ENCODE measurements around the gene ZBED4.

DNA sequence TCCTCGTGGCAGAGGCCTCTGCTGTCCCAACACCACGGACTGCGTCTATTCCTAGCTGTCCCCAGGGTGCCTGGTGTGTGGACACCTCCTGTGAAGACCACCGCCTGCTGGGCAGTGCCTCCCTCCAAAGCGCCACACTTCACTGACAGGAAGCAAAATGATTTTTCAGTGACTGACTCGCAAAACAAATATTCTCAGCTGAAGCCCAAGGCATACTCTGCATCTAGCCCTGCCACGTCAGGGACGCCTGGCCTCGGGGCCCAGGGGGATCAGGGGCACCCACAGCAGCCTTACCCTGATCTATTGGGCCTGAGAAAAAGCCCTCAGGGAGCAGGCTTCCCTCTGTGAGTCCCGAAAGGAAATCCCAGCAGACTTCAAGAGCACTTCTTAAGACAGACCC, 28.2 kb upstream of the ZBED4 start:
- TF ChIP-seq POLR2A (IDR thresholded peaks at IDR 0.05) = no peak
- TF ChIP-seq, protein P1, sequence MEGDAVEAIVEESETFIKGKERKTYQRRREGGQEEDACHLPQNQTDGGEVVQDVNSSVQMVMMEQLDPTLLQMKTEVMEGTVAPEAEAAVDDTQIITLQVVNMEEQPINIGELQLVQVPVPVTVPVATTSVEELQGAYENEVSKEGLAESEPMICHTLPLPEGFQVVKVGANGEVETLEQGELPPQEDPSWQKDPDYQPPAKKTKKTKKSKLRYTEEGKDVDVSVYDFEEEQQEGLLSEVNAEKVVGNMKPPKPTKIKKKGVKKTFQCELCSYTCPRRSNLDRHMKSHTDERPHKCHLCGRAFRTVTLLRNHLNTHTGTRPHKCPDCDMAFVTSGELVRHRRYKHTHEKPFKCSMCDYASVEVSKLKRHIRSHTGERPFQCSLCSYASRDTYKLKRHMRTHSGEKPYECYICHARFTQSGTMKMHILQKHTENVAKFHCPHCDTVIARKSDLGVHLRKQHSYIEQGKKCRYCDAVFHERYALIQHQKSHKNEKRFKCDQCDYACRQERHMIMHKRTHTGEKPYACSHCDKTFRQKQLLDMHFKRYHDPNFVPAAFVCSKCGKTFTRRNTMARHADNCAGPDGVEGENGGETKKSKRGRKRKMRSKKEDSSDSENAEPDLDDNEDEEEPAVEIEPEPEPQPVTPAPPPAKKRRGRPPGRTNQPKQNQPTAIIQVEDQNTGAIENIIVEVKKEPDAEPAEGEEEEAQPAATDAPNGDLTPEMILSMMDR (IDR thresholded peaks at IDR 0.05 in 8 of 11, conservative IDR thresholded peaks at IDR 0.05 in 3 of 11) = no peak

All from spleen (tissue), 7 donors.